ENCODE measurements around the gene SCAMP1.

- TF ChIP-seq CTCF (IDR thresholded peaks at IDR 0.05) (no peak), POLR2A (IDR thresholded peaks at IDR 0.05) (no peak)
Observed at GRCh38 chr5:78499485-78499884, 139.1 kb downstream of the SCAMP1 start.

Data from right lobe of liver (tissue), 4 donors.